UCSD-AML1 (cell line): ENCODE measurements around the gene DPF3.

Experiments used
- DNase-seq: peaks from one replicate; lab custom pipeline; 2025; ENCODE audit not compliant: unreplicated experiment; lab: John Stamatoyannopoulos, UW

The DPF3 gene

DNA sequence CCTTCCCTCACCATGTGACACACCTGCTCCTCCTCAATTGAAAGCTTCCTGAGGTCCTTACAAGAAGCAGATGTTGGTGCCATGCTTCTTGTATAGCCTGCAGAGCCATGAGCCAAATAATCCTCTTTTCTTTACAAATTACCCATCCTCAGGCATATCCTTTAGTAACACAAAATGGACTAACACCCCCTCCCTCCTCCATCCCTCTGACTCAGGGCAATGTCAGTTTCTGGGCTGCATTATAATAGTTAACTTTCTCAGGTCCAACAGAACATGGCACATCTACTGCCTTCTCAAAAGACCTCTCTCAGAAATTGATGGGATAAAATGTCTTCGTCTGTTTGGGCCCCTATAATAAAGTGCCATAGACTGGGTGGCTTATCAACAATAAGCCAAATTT, 287.0 kb downstream of the DPF3 start:
- no peak for DNase-seq

DNA sequence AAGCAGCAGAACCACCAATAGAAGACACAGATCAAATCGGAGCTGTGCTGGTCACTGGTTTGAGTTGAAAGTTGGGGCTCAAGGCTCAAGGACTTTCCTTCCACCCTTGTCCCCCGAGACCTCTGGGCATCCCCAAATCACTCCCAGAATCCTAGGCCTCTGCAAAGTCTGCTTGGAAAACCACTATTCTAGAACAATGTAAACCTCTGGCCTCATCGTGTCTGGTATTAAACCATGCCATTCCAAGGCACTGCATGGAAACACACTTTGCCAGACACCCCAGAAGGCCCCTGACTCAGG, 288.0 kb downstream of the DPF3 start:
- DNase-seq, result no peak

DNA sequence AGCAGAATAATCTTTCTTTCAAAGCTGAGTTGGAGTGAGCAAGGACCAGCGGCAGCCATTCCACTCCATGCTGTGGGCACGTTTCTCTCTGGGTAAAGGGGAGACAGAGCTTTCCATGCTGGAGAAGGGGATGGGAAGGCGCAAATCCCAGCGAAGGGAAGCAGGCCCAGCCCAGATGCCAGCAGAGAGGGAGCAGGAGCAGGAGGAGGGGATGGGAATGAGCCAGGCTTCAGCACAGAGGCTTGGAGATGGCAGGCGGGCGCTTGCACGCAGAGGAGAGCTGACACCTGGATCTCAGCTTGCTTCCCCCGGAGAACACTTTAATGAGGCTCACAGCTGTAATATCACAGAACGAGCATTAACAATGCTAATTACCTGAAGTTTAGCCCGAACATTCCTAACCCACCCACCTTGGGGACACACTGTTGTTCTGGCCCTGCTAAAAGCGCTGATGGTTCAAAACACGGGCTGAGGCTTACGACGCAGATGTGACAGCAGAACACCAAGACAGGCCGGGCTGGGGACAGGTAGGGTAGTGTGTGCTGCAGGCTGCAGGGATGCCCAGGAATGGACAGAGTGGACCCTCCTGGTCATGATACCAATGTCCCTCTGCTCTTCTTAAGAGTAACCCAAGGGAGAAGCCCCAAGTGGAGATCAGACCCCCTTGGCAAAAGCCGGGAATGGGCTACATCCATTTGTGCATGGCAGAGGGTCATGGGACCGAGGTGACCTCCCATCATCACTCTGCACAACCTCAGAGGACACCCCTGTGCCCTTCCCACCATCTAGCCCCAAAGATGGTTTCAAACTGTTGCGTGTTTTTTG, 288.6 kb downstream of the DPF3 start:
- no peak for DNase-seq

DNA sequence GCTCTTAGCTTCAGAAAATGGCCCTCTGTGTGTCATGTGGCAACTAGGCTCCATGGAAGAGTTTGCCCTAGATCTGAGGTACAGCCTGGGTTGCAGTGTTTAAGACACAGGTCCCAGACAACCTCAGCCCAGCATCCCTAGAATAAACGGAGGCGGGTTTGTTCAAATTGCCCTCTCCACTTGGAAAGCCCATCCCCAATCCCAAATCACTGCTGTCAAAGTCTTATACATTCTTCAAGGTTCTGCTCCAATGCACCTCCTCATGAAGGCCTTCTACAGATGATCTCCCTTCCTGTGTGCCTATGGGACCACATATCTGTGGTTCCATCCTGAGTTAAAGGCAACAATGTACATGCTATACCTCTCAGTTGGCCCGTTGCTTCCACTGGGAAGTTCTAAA, 289.8 kb downstream of the DPF3 start:
- DNase-seq, result no peak

DNA sequence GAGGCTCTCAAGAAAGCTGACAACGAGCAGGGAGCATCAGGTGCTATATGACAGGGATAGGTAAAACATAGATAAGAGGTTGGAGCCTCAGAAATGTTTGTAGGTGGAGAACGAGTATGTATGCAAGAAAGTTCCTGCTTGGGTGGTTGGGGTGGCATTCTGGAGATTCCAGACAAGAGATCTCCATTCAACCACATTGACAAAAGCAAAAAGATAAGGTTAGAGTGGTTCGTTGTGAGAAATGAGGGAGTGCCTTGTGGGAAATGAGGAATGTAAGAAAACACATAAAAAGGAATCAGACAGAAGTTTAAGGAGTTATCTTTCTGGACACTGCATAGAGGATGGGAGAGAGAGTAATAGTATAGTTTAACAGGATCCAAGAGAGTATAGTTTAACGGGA, 290.3 kb downstream of the DPF3 start:
- no peak for DNase-seq

DNA sequence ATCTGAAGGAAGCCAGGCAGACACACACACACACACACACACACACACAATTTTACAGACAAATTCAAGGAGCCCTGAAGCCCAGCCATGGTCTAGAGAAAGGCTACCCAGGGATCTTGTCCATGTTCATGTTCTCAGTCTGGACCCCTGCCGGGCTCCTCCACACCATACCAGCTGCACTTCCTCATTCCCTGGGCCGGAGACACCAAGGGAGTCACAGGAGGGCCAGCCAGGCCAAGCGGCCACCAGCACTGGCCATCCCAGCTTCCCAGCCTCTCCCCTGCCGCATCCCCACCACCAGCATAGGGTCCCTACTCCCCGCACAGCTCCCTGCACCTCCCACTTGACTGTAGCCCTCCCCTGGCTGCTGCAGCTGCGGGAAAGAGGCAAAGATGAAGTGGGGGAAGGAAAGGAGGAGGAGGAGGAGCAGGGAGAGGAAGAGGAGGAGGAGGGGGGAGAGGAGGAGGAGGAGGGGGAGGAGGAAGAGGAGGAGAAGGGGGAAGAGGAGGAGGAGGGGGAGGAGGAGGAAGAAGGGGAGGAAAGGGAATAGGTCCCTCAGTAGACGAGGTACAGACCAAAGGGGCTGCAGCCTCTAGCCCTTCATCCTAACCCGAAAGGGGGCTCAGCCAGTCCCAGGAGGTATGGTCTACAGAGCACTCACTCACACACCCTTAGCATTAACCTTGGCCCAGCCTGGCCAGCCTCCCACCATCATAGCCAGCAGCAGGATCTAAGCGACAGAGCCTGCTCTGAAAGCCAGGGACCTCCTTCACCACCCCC, 293.2 kb downstream of the DPF3 start:
- no peak for DNase-seq

DNA sequence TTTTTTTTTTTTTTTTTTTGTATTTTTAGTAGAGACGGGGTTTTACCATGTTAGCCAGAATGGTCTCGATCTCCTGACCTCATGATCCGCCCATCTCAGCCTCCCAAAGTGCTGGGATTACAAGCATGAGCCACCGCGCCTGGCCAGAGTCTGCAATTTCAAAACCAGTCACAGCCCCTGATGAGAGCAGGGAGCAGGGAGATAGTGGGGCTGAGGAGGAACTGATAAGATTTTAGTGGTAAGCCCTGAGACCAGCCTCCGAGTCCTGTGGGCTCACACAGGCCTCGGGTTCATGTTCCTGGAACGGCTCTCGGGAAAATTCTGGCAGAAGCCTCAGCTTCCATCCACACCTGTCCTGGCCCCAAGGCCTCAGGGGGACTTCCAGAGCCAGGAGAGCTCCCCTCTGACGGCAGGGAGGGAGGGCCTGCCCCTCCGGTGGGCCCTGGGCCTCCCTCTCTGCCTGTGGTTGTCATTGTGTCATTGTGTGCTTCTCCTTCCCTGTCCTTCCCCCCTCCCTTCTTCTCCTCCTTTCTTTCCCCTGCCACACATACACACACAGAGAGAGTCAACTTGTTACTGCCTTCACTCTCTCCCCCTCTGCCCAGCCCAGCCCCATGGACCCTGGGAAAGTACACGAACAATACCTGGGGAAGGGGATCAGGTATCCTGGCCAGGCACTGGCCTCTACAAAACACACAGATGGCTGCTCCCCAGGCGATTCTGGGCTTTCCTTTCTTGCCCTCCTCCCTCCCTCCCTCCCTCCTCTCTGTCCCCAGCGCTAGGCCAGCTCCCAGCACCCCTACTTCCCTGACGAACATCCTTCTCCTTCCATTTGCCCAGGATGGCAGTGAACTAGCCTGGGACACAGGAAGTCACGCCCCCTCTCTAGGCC, 294.1 kb downstream of the DPF3 start:
- no peak for DNase-seq

DNA sequence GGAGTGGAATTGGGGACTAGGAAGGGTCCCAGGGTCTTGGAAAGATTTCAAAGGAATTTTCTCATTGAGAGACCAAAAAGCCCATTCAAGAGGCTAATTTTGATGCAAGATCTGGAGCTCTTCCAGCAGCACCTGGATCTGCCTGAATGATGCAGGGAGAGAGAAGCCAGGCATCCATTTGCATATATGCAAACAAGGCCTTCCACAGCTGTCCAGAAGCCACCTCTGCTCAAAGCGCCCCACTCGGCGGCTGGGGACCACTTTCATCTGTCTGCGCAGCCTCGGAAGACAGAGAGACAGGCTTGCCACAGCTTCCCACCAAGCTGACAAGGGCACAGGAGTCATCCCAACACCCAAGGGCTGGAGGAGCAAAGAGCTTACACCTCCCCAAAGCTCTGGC, 295.6 kb downstream of the DPF3 start:
- DNase-seq, result no peak

DNA sequence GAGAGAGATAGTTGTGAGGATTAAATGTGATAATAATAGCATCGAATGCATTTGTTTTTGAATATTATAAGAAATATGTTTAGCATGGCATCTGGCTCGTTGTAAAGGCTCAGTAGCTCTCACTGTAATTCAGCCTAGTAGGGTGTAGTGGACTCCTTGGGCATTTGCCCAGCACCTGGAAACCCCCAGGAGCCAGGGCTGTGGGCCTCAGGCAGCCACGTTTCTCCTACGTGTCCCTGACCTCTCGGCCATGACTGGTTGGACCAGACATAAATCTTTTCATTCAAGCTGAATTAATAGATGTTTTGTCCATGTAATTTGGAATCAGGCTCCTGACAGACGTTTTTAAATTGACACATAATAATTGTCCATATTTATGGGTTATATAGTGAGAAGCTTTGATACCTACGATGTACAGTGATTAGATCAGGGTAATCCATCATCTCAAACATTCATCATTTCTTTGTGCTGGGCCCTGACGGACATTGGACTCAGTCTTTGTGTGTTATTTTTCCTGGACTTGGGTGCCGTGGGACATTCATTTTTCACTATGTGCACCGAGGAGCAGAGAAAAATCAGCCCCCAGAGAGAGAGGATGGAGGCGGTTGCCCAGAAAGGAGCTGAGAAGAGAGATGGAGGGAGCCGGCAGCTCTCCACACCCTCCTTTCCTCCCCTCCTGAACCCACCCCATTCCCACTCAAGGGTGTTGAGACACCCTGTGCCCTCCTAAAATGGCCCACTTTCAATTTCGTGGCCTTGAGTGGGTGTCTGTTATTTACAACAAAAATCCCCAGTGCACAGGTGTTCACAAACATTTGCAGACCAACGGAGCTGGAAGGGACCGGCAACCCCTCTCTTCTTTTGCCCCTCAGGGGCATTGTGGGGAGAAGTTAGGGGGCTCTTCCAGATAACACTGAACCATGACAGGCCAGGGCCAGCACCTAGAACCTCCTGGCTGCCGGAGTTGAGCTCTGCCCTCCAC, 296.4 kb downstream of the DPF3 start:
- DNase-seq, result no peak

DNA sequence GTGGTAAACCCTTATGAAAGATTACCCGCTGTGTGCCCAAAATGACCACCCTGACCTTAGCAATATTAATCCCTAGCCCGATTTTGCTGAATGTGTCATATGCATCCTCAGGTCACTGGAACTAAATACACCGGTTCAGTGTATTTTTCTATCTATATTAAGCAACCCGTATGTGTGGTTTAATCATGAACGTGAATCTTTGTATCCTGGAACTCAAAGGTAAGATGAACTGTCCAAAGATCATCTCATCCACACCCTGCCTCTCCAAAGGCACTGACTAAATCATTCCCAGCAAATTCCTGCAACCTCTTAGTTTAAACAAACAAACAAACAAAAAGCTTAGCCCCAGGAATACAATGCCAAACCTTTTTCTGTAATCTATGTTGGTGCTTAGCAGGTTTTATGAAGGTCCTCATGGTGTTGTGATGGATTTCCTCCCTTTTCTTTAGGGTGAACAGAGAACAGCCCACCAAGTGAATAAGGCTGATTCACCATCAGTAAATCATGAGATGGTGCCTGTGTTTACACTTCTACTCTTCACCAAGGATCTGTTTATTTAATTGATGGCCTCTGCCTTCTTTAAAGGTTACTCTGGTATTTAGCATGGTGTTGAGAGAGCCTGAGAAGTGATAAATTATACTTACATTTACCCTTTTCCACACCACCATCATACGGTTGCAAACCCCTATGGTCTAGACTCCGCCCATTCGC, 298.6 kb downstream of the DPF3 start:
- no peak for DNase-seq

DNA sequence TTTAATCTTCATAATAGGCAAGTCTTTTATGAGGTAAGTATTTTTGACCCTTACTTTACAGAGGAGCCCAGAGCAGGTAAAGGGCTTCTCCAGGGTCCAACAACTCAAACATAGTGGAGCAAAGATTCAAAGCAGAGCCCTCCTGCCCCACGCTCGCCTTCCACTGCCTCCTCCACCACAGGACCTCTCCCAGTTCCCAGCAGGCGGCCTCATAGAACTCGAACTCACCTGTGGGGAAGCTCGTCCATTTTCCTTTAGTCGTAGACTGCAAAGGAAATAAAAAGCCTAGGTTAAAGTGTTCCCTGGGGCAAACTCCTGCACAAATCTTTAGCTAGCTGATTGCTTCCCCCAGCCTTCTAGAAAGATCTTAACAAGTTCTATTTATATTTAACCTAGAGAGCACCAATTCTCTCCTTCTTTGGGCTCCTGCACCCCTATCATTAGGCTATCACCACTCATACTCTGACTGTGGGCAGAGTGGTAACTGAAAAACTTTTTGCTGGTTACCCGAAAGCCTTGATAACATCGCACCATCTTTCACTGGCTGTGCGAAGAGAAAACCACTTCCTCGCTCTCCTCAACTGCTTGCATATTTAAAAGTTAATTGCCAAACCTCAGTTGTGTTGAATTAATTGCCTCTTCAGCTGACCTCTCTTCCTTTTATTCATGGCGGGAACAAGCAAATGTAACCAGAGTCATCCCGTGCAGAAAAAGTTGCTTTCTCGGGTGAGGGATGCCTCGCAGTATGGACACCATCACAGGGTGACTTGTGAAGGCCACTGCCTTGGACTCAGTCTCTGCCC, 299.6 kb downstream of the DPF3 start:
- DNase-seq, result no peak

DNA sequence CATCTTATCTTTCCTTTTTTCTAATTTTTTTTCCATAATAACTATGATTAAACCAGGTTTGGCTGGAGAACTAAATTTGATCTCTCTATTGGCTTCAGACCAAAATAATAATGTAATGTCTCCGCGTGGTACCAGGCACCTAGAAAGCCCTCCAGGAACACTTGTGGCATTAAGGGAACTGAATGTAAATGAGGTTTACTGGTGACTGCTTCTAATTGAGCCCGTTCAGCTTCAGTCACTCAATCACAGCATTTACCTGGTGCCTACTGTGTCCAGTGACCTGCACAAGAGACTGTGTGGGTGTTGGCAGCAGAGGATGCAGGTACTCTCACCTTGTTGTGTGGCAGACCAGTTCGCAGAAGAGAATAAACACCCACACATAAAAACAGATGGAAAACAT, 302.5 kb downstream of the DPF3 start:
- no peak for DNase-seq

DNA sequence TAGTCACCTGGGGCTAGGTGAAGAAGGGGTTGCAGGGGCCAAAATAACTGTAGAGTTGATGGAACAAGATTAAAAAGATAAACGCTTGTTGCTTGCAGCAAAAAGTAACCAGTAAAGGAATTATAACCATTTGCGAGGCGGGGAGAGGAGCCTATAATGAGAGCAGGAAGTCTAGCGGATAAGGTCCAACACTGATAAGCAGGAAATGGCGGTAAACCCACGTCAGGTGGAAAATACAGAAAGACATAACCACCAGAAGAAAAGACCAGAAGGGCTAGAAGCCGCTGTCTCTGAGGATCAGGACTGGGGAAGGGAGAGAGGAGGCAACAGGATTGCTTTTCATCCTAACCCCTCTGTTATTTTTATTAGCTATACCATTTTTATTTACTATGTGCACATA, 303.3 kb downstream of the DPF3 start:
- no peak for DNase-seq

DNA sequence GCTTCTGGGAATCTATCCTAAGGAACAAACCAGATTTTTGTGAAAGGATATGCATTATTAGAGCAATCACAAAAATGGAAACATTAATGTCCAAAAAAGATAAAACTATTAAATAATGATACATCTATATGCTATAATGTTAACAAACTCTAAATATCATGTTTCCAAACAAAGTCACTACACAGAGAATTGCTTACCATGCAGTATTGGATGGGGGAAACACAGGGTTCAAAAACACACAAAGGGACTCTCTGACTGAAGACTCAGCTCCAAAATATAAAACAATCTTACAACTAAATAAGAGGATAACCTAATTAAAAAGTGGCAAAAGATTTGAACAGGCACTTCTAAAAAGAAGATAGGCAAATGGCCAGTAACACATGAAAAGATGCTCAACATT, 304.2 kb downstream of the DPF3 start:
- DNase-seq, result no peak

DNA sequence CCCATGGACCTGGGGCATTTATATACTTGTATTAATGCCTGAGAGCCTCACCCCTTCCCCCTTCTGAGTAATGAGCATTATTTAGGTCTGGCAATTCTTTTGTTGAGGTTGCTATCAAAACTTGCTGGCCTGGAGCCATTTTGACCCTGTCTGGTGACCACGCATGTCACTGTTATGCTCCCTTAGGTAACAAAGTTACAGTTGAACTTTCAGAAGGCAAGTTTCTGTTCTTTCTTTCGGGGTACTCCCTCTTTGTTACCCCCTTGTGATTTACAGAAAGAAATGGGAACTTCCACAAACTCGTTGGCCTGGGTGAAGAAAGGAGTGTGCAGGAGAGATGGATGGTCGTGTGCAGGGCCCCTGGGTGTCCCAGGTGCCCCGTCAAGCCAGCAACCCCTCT, 305.4 kb downstream of the DPF3 start:
- DNase-seq, result no peak

DNA sequence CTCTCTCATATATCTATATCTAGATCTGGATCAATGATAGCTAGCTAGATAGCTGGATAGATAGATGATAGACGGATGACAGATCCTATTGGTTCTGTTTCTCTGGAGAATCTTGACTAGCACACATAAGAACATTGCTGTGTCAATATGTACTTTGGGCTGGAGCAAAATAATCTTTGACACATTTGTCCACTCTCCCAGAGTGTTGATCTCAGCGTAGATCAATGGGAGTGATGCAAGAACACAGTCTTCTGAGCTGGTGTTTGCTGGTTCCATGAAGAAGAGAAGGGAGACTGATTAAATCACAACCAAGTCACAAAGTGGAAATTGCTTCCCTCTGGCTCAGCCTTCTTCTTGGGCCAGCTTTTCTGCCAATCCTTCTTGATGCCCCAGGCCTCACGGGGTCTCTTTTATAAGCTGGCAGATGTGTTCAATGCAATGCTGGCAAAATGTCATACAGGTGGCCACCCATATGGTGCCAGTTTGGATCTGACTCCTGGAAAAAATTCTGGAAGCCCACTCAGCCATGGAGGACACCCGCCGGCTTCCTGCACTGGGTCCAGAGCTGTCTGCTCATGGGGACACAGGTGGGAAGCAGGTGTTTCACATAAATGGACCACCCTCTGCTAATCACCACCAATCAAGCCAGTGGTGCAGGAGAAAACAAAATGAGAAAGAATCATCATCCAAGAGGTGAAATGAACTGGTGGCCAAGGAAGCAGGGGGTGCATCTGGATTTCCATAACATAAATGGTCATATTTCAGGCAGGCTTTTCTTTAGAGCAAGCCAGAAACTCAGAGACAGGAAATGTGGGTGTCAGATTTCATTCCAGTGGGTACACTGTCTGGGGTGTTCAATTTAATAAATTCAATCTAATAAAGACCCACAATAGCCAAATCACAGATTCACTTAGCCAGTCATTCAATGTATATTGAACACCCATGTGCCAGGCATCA, 310.3 kb downstream of the DPF3 start:
- no peak for DNase-seq

DNA sequence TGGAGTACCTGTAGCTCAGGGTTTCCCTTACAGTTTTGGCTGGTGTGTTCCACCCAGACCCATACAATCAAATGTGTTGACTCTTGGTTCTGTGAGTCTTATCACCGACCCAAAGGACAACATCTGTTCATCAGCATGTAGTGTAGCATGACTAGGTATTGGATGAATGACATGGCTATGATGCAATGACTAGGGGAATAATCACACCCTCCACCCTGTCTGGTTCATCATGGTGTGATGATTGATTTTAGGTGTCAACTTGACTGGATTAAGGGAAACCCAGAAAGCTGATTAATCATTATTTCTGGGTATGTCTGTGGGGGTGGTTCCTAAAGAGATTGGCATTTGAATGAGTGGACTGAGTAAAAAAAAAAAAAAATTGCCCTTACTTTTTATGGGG, 311.3 kb downstream of the DPF3 start:
- DNase-seq, result no peak

DNA sequence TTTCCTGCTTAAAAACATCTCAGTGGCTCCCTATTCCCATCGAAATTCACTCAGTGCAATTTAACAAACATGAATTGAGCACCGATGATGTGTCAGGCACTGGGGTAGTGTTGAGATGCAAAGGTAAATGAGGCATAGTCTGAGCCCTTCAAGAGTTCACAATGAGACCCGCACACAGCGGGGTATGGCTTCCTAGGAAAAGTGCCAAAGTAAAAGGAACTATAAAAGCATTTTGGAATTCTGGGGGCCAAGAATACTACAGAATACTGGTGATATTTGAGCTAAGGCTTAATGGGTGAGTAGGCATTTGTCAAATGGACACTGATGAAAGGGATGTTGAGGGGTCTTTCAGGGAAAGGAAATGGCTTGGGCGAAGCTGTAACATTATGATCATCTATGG, 315.4 kb downstream of the DPF3 start:
- DNase-seq, result no peak
